ENCODE data around the gene TCIRG1. TPM values are rescaled to one million over a fixed set of nuclear protein-coding genes. Genes with fewer than 3 reads are reported as not detected.

TCIRG1 gene
- total and polyA plus RNA-seq, 2 of the 13 experiments (the other 11 are each of a cell fraction or from before 2014, with no cell fraction given) = 48.0 to 69.6 TPM

- TF ChIP-seq LBX2 (CRISPR knock-in tag; IDR thresholded peaks at IDR 0.05; ENCODE audit: borderline replicate concordance) (no peak), IRX3 (CRISPR knock-in tag; IDR thresholded peaks at IDR 0.05; ENCODE audit: borderline replicate concordance, low read depth) (no peak), KLF12 (CRISPR knock-in tag; IDR thresholded peaks at IDR 0.05; ENCODE audit: borderline replicate concordance) (no peak), PAWR (CRISPR knock-in tag; IDR thresholded peaks at IDR 0.05; ENCODE audit: borderline replicate concordance) (no peak), ZMYM4 (CRISPR knock-in tag; IDR thresholded peaks at IDR 0.05) (0 out of 2 replicates have a peak, but pooled peaks have one; percentile 42), ZBTB1 (CRISPR knock-in tag; IDR thresholded peaks at IDR 0.05; ENCODE audit: borderline replicate concordance) (no peak), TARDBP (CRISPR knock-in tag; IDR thresholded peaks at IDR 0.05) (peak; percentile 44; the same call in 1 of the 2 replicates), HNF4A (CRISPR knock-in tag; IDR thresholded peaks at IDR 0.05) (no peak), ZNF430 (CRISPR knock-in tag; IDR thresholded peaks at IDR 0.05) (peak; percentile 84; the same call in 1 of the 2 replicates), MIER3 (CRISPR knock-in tag; IDR thresholded peaks at IDR 0.05; ENCODE audit: borderline replicate concordance) (no peak), PLSCR1 (CRISPR knock-in tag; IDR thresholded peaks at IDR 0.05; ENCODE audit: borderline replicate concordance) (no peak), ZNF777 (CRISPR knock-in tag; IDR thresholded peaks at IDR 0.05) (no peak), ZBTB3 (CRISPR knock-in tag; IDR thresholded peaks at IDR 0.05; ENCODE audit: borderline replicate concordance, low read depth) (no peak), GABPA (IDR thresholded peaks at IDR 0.05; ENCODE audit: low read depth, low read length) (no peak), GABPA (CRISPR knock-in tag; IDR thresholded peaks at IDR 0.05; ENCODE audit: low read depth) (peak; percentile 61), SAFB2 (CRISPR knock-in tag; IDR thresholded peaks at IDR 0.05; ENCODE audit: borderline replicate concordance, low read depth) (peak; percentile 30; the same call in 1 of the 2 replicates), ZNF24 (IDR thresholded peaks at IDR 0.05) (no peak), ZNF12 (CRISPR knock-in tag; IDR thresholded peaks at IDR 0.05) (no peak), ZNF768 (CRISPR knock-in tag; IDR thresholded peaks at IDR 0.05) (peak; percentile 97), RBAK (CRISPR knock-in tag; IDR thresholded peaks at IDR 0.05) (peak; percentile 85), ATF7 (IDR thresholded peaks at IDR 0.05) (no peak), ATF7 (CRISPR knock-in tag; IDR thresholded peaks at IDR 0.05) (no peak)
- TF ChIP-seq, protein P1, sequence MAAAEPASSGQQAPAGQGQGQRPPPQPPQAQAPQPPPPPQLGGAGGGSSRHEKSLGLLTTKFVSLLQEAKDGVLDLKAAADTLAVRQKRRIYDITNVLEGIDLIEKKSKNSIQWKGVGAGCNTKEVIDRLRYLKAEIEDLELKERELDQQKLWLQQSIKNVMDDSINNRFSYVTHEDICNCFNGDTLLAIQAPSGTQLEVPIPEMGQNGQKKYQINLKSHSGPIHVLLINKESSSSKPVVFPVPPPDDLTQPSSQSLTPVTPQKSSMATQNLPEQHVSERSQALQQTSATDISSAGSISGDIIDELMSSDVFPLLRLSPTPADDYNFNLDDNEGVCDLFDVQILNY (CRISPR knock-in tag; conservative IDR thresholded peaks at IDR 0.05) = no peak
- TF ChIP-seq, protein P2, sequence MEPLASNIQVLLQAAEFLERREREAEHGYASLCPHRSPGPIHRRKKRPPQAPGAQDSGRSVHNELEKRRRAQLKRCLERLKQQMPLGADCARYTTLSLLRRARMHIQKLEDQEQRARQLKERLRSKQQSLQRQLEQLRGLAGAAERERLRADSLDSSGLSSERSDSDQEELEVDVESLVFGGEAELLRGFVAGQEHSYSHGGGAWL (CRISPR knock-in tag; IDR thresholded peaks at IDR 0.05) = no peak
- TF ChIP-seq, protein P3, sequence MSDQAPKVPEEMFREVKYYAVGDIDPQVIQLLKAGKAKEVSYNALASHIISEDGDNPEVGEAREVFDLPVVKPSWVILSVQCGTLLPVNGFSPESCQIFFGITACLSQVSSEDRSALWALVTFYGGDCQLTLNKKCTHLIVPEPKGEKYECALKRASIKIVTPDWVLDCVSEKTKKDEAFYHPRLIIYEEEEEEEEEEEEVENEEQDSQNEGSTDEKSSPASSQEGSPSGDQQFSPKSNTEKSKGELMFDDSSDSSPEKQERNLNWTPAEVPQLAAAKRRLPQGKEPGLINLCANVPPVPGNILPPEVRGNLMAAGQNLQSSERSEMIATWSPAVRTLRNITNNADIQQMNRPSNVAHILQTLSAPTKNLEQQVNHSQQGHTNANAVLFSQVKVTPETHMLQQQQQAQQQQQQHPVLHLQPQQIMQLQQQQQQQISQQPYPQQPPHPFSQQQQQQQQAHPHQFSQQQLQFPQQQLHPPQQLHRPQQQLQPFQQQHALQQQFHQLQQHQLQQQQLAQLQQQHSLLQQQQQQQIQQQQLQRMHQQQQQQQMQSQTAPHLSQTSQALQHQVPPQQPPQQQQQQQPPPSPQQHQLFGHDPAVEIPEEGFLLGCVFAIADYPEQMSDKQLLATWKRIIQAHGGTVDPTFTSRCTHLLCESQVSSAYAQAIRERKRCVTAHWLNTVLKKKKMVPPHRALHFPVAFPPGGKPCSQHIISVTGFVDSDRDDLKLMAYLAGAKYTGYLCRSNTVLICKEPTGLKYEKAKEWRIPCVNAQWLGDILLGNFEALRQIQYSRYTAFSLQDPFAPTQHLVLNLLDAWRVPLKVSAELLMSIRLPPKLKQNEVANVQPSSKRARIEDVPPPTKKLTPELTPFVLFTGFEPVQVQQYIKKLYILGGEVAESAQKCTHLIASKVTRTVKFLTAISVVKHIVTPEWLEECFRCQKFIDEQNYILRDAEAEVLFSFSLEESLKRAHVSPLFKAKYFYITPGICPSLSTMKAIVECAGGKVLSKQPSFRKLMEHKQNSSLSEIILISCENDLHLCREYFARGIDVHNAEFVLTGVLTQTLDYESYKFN (CRISPR knock-in tag; conservative IDR thresholded peaks at IDR 0.05) = no peak
Observed at GRCh38 chr11:68040101-68040956, 1.5 kb downstream of the TCIRG1 start (continued).

Measured in HepG2 (cell line).